Cardiac fibroblast (primary cell): Measurements from ENCODE around the gene RFC4.

Experiments used
- DNase-seq, 2 donors: peaks; one replicate each; pipeline versions ENCODE4 v3.0.0 to v3.0.0-alpha.2; 2010; ENCODE audit warnings: low read depth in 2 of 2
- H3K4me3 ChIP-seq, 2 donors: replicated peaks in 1 of 2; 1 replicate in 1 of 2; 2 replicates in 1 of 2; pipeline ENCODE4 v1.5.1; 2011; ENCODE audit warnings: low read depth in 2 of 2, low read length in 2 of 2, mild to moderate bottlenecking in 2 of 2, moderate library complexity in 1 of 2
- CTCF ChIP-seq: IDR thresholded peaks from one replicate; pipeline ENCODE4 v1.5.1; 2011; ENCODE audit warnings: low read depth, mild to moderate bottlenecking, low read length, inconsistent platforms

Gene RFC4

GRCh38 chr3:186845756-186846155 is 39.5 kb upstream of the RFC4 start:
- no peak for TF ChIP-seq CTCF
- no peak for DNase-seq
- no peak overlapping the region for H3K4me3 ChIP-seq

- DNase-seq = no peak
- no peak for TF ChIP-seq CTCF
- H3K4me3 ChIP-seq = no peak overlapping the region
Observed at GRCh38 chr3:186844908-186845307, 38.6 kb upstream of the RFC4 start.

- no peak for TF ChIP-seq CTCF
- no peak for DNase-seq
Observed at GRCh38 chr3:186843039-186843432, 36.8 kb upstream of the RFC4 start.

GRCh38 chr3:186842426-186843038 is 36.2 kb upstream of the RFC4 start, which contains the start of gene ADIPOQ:
Gene ADIPOQ (plus strand): TSS chr3:186842710. CDS start chr3:186853059, 10,349 bp downstream.
- TF ChIP-seq CTCF = no peak
- DNase-seq = no peak
- no peak within 1 kb of the TSS for H3K4me3 ChIP-seq

More at GRCh38 chr3:186843039-186843432, 36.8 kb upstream of the RFC4 start:
- H3K4me3 ChIP-seq = no peak overlapping the region

GRCh38 chr3:186841620-186842019 is 35.3 kb upstream of the RFC4 start:
- DNase-seq = no peak

GRCh38 chr3:186839874-186840641 is 33.8 kb upstream of the RFC4 start:
- H3K4me3 ChIP-seq = no peak overlapping the region
- peak; percentile 16 to 75 for DNase-seq
- TF ChIP-seq CTCF = no peak

More at GRCh38 chr3:186841620-186842019, 35.3 kb upstream of the RFC4 start:
- H3K4me3 ChIP-seq = no peak overlapping the region
- TF ChIP-seq CTCF = no peak
